Heart left ventricle (tissue), 16 donors: Measurements from ENCODE around the gene USP12. TPM values are rescaled to one million over a fixed set of nuclear protein-coding genes. Genes with fewer than 3 reads are reported as not detected.

ENCODE experiments used
- ATAC-seq, 4 donors: fragments of 200-7000 bp; cut with Tn5 transposase; one replicate each; pipeline ENCODE4 v1.9.1; 2020 to 2022; ENCODE audit warnings: moderate library complexity in 4 of 4, mild to moderate bottlenecking in 3 of 4, moderate number of reproducible peaks in 1 of 4
- DNase-seq, 5 donors: peaks; one replicate each; pipeline ENCODE4 v3.0.0-alpha.2; 2020
- H3K27ac ChIP-seq, 12 donors: fragments of 200-600 bp; sonication (generic) in 4 of 12; one replicate each; pipeline versions ENCODE4 v1.5.0 to v1.8.0; 2016 to 2022; ENCODE audit warnings: mild to moderate bottlenecking in 2 of 12
- H3K27me3 ChIP-seq, 9 donors: fragments of 200-600 bp; sonication (generic) in 2 of 9; one replicate each; pipeline versions ENCODE4 v1.5.1 to v1.8.0; 2016 to 2022; ENCODE audit warnings: mild to moderate bottlenecking in 3 of 9
- H3K36me3 ChIP-seq, 9 donors: fragments of 200-600 bp; sonication (generic) in 2 of 9; one replicate each; pipeline versions ENCODE4 v1.5.0 to v1.8.0; 2018 to 2022; ENCODE audit warnings: mild to moderate bottlenecking in 2 of 9
- H3K4me1 ChIP-seq, 12 donors: fragments of 200-600 bp; sonication (generic) in 4 of 12; one replicate each; pipeline versions ENCODE4 v1.5.0 to v1.8.0; 2016 to 2022; ENCODE audit warnings: mild to moderate bottlenecking in 3 of 12
- H3K4me3 ChIP-seq, 12 donors: fragments of 200-600 bp; sonication (generic) in 4 of 12; one replicate each; pipeline versions ENCODE4 v1.5.0 to v1.8.0; 2017 to 2022; ENCODE audit warnings: mild to moderate bottlenecking in 9 of 12, moderate library complexity in 4 of 12
- H3K9me3 ChIP-seq, 12 donors: fragments of 200-600 bp; sonication (generic) in 4 of 12; one replicate each; pipeline versions ENCODE4 v1.5.0 to v1.8.0; 2016 to 2022; ENCODE audit warnings: mild to moderate bottlenecking in 1 of 12
- CTCF ChIP-seq, 12 donors: fragments of 200-600 bp; sonication (generic) in 4 of 12; IDR thresholded peaks; one replicate each; pipeline versions ENCODE4 v1.5.0 to v1.8.0; 2018 to 2022; ENCODE audit warnings: antibody characterized with exemption in 12 of 12, mild to moderate bottlenecking in 5 of 12
- POLR2A ChIP-seq, 2 donors: fragments of 450-650 bp; IDR thresholded peaks; one replicate each; pipeline ENCODE4 v1.6.1; 2017; ENCODE audit warnings: antibody characterized with exemption in 2 of 2, mild to moderate bottlenecking in 2 of 2, moderate library complexity in 2 of 2
- WGBS, 4 donors: extraction: QIAGEN DNeasy Blood & Tissue Kit in 2 of 4; methylation state at CpG; one replicate each; pipeline versions ENCODE4 v1.1.5 to v1.1.7; 2013 to 2018; 5-methylcytosine and 5-hydroxymethylcytosine counted together
- intact Hi-C, 10 donors: fragments of 100-400 bp; cut with DNase I; formaldehyde crosslinking; loops; one replicate each; pipeline versions ENCODE4 v1.11.1 to v1.14.2; 2022
- polyA plus RNA-seq, 2 donors: library from polyadenylated mRNA; stranded (reverse); fragments of 200-250 nt; gene quantifications; one replicate each; pipeline ENCODE4 v1.2.3, GENCODE V29; 2013
- total RNA-seq, 9 donors: library from RNA; depleted of rRNA in 2 of 9; stranded (reverse); fragments of >200 nt in 2 of 9; fragmentation: NEBNext Ultra II Directional in 3 of 9; extraction: Animal tissue kit (Norgen Biotek cat#: 25700) in 3 of 9; gene quantifications; one replicate each; pipeline versions ENCODE4 v1.1.0 to v1.2.4, GENCODE V29; 2016 to 2023
- donor health status: ischemic (EF 13 %, LVEDD 7.1; RV severe dilation, severe dysfunction).
- donor health status: healthy with polysubstance abuse.
- donor health status: DM: no; HTN: yes; CAD: no.
- donor health status: DM: no; HTN: no; CAD: no.
- donor health status: ischemic (EF 25% LVEDD 6.9; RV normal size, moderate dysfunction).
- donor health status: ischemic (EF 25% LVEDD 5.7; RV mildly dilated, moderate dysfunction).
- donor health status: healthy.
- donor health status: DM: yes; HTN: yes; CAD: no.
- donor health status: ischemic (EF 35%, LVEDD 5.7; RV mildly dilated, moderate dysfunction).
- donor health status: nonischemic (EF 11% LVEDD 7.7; RV severe dilation, severe dysfunction).
- donor health status: DM: yes; HTN: yes; CAD: no.
- donor health status: PGD.
- donor health status: ischemic (EF 29% LVEDD 5.4; RV normal size, mild dysfunction).
- donor health status: nonischemic (EF 23%, LVEDD 6.1; RV moderate dilation, normal function).

Gene USP12
- total and polyA plus RNA-seq, 11 donors = 5.1 to 35.4 (median 20.8) TPM

GRCh38 chr13:27176470-27177410 lies 5.1 kb upstream of the USP12 start:
- no peak for TF ChIP-seq CTCF (IDR thresholded peaks at IDR 0.05)
- TF ChIP-seq POLR2A (IDR thresholded peaks at IDR 0.05) = no peak
- Histone ChIP-seq H3K4me3 (no peak overlapping the region), H3K27me3 (no peaks in the 10 kb centered on the region), H3K27ac (peak overlapping the region in 1 of 12 donors; percentile 35), H3K9me3 (no peaks in the 10 kb centered on the region), H3K4me1 (peaks cover 0 to 27% (median 3%) of the 10 kb centered on the region in 12 donors), H3K36me3 (no peaks in the 10 kb centered on the region)
- ATAC-seq = no peak
- no peak for DNase-seq
- intact Hi-C loops = loop anchor here in 5 of 10 donors (5.0 to 10.0 kb wide), 5 partner anchors 71 to 192 kb away; no protein-coding TSS in a partner anchor
- 78 to 81% (median 81%) methylated on average over 8 of the region's 8 CpGs for WGBS, 4 donors

GRCh38 chr13:27174766-27175455 lies 3.3 kb upstream of the USP12 start:
- 78 to 83% (median 81%) methylated on average over 6 of the region's 6 CpGs for WGBS, 4 donors

GRCh38 chr13:27172495-27172842 lies 858 bp upstream of the USP12 start:
- Histone ChIP-seq H3K9me3 (no peaks in the 10 kb centered on the region), H3K4me3 (peak overlapping the region; percentile 22 to 93 (median 75)), H3K27ac (peak overlapping the region; percentile 76 to 99 (median 93)), H3K36me3 (no peaks in the 10 kb centered on the region), H3K4me1 (peaks cover 8 to 54% (median 31%) of the 10 kb centered on the region in 12 donors), H3K27me3 (no peaks in the 10 kb centered on the region)
- WGBS, 4 donors = 7 to 16% (median 13%) methylated on average over 3 of the region's 3 CpGs
- intact Hi-C loops = loop anchor here in 8 of 10 donors (5.0 to 10.0 kb wide), 7 partner anchors 80 to 188 kb away; partner anchors contain the start of genes RPL21 (in 5 of the 8) and RASL11A (in 1 of the 8)
- no peak for DNase-seq
- no peak for ATAC-seq
- no peak for TF ChIP-seq CTCF (IDR thresholded peaks at IDR 0.05)
- TF ChIP-seq POLR2A (IDR thresholded peaks at IDR 0.05) = no peak

More at GRCh38 chr13:27174766-27175455, 3.3 kb upstream of the USP12 start:
- ATAC-seq (no peak), DNase-seq (no peak)
- Histone ChIP-seq H3K9me3 (no peaks in the 10 kb centered on the region), H3K27me3 (no peaks in the 10 kb centered on the region), H3K27ac (no peak overlapping the region), H3K4me3 (no peak overlapping the region), H3K36me3 (no peaks in the 10 kb centered on the region), H3K4me1 (peaks cover 3 to 35% (median 8%) of the 10 kb centered on the region in 12 donors)
- TF ChIP-seq CTCF (IDR thresholded peaks at IDR 0.05) (no peak), POLR2A (IDR thresholded peaks at IDR 0.05) (no peak)
- intact Hi-C loops = loop anchor here in 9 of 10 donors (5.0 to 10.0 kb wide), 8 partner anchors 72 to 190 kb away; partner anchors contain the start of genes RPL21 (in 5 of the 9) and RASL11A (in 1 of the 9)
